ENCODE data around the gene TACC2.

The TACC2 gene

GRCh38 chr10:122286867-122287266 lies 297.9 kb downstream of the TACC2 start:
- no peak for DNase-seq

DNA sequence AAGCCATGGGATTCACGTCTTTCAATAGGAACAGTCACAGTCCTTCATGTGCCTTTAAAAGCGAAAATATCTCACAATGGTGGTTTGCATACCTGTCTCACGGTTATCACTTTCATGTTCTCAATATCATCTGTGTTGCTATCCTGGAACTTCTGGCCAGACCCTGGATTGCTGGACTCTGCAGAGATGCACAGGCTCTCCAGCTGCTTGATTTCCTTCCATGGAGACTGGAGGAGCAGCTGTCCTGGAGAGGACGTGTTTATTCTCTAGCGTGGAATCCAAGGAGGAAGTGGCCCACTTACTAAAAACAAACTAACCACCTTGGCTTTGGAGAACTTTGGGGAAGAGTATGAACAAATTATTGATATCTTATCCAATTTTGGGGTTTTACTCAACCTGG lies 298.6 kb downstream of the TACC2 start:
- DNase-seq, result no peak

DNA sequence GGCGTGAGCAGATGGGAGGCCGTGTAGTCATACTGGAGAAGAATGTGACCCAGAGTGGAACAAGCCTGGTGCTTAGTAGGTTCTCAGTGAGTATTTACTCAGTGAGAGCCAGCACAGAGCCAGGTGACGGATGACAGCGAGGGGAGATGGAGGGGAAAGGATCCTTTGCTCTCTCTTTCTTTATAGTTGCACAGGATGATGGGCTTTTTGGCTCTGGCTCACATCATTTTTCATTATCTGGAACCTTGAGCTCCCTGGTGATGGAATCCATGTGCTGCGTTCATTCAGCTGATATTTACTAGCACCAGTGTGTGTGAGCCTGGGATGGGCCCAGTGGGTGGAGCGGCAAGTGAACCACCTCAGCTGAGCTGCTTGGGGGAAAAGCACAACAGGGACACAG lies 299.3 kb downstream of the TACC2 start:
- DNase-seq, result no peak

DNA sequence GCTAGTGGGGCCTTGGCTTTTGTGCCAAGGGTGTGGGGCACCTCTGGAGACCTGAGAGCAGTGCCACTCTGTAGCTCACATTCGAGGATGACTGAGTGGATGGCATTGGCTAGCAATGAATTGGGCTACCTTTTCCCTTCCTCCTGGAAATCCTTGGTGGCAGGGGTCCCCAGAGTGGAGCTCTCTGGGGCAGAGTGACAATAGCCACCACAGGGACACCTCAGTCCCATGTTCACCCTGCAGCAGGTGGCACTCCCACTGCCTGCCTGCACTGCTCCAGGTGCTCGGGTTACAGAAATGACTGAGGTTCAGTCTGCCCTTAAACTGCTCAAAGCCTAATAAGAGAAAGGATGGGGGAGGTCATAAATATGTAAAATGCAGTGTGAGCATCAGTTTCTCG lies 300.0 kb downstream of the TACC2 start:
- DNase-seq, result no peak

DNA sequence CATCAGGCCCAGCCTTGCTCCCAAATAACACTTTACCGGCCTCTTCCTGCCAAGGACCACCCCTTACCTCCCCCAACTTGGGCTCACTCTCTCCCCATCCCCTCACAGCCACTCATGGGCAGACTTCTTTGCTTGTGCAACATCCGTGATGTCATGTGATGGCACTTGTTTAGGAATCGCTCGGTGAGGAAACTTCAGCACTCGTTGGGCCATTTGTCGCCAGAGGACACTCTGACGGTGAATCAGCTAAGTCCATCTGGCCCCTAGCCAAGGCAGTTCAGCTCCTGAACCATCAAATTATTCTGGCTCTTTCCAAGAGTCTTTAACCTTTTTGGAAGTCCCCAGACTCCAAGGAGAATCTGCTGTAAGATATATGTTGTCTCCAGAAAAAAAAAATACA lies 301.4 kb downstream of the TACC2 start:
- DNase-seq, result no peak

- DNase-seq, result no peak
Measured at GRCh38 chr10:122290833-122291532, 302.0 kb downstream of the TACC2 start.

GRCh38 chr10:122291739-122292138 lies 302.8 kb downstream of the TACC2 start:
- DNase-seq, result no peak

DNA sequence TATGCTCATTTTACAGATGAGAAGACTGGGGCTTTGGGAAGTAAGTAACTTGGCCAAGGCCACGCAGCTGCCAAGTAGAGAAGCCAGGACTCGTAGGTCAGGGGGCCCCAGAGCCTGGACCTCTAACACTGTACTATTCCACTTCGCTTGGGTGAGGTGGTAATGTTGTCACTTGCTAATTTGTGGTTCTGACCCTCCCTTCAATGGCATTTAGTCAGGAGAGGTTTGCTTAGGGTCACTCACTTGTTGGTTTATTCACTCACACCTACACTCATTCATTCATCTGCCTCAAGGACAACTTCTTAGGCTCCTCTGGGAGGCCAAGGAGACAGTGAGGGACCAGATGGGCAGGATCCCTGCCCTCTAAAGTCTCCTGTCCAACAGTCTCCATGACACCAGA lies 303.4 kb downstream of the TACC2 start:
- no peak for DNase-seq

- no peak for DNase-seq
Measured at GRCh38 chr10:122293156-122293960, 304.4 kb downstream of the TACC2 start.

- DNase-seq, result no peak
Measured at GRCh38 chr10:122293961-122294380, 305.0 kb downstream of the TACC2 start.

DNA sequence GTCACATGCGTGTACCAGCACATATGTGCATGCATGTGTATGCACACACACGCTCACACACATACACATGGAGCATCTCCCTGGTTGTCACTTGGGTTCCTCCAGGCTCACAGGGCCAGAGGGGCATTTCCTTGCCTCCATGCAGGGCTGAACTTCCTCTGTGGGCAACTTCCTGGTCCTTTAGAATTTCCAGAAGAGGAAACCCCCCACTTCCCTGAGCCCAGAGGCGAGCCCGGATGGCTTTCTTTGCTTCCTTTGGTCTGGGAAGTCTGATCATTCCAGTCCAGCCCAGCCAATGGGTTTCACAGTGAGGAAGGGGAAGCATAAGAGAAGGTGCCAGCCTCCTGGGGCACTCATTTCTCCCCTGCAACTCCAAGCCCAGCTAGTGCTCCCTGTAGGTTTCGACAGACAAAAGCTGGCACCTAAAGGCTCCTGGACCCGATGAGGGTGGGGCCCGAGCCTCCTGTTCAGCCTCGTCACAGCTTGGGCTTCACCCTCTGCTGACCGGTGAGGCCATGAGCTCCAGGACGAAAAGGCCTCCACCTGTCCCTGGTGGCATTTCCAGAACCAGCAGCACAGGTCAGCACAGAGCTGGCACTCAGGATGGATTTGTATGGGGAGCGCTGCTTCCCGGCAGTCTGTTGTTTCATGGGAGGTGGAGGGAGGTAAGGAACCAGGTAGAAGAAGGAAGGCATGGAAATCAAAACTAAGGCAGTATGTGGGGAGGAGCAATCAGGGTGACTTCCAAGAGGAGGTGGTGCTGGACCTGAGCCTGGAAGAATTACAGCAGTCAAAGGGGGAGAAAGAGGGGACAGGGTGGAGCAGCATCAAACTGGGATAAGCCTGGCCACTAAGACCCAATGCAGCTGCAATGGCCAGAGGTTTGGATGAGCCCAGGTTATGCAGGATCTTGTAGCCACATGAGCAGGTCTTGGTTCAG lies 305.8 kb downstream of the TACC2 start:
- DNase-seq, result no peak

DNA sequence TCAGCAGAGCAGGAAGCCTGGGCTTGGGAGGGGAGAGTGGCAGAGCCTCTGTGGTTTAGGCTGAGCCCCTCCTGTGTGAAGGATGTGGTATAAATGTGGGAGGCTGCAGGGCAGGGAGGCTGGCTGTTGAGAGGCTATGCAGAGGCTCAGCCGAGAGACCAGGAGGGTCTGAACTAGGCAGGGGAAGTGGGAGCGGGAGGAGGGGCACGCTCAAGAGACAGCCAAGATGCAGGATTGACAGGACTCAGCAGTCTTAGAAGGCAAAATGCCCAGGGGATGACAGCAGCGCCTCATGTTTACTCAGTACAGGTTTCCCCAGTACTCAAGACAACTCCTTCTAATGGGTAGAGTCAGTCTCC lies 306.5 kb downstream of the TACC2 start:
- DNase-seq, result no peak

GRCh38 chr10:122296363-122297120 lies 307.6 kb downstream of the TACC2 start:
- no peak for DNase-seq

DNA sequence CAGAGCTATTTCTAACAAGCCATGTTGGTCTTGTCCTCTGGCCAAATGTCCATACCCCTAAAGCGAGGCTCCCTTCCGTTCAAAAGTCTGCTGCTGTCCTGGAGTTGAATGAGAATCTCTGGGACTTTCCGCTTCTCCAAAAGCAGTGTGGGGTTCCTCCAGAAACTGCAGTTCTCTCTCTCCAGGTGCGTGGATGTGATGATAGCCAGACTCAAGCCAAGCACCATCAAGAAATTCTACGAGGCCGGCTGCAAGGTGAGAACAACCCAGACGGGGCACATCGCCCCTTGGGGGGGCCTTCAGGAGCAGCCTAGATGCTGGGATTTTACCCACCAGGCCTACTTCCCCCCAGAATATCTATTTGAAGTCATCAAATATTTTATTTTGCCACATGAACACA lies 308.6 kb downstream of the TACC2 start:
- no peak for DNase-seq

DNA sequence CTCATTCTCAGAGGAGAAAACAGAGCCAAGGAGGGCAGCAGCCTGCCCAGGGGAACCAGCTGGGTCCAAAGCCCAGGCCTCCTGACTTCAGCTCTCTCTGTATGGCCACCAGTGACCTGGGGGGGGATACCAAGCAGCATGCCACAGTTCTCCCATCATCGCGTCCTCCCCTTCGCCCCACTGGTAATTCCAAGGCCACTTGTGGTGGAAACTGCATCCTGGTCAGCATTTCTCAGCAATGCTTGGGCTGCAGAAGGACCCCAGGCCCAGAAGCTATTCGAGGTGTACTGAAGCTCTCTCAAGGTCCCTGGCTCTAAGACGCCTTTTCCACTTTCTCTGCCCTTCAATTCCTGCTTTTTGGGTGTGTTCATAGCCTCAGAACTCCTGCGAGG lies 309.2 kb downstream of the TACC2 start:
- DNase-seq, result no peak

DNA sequence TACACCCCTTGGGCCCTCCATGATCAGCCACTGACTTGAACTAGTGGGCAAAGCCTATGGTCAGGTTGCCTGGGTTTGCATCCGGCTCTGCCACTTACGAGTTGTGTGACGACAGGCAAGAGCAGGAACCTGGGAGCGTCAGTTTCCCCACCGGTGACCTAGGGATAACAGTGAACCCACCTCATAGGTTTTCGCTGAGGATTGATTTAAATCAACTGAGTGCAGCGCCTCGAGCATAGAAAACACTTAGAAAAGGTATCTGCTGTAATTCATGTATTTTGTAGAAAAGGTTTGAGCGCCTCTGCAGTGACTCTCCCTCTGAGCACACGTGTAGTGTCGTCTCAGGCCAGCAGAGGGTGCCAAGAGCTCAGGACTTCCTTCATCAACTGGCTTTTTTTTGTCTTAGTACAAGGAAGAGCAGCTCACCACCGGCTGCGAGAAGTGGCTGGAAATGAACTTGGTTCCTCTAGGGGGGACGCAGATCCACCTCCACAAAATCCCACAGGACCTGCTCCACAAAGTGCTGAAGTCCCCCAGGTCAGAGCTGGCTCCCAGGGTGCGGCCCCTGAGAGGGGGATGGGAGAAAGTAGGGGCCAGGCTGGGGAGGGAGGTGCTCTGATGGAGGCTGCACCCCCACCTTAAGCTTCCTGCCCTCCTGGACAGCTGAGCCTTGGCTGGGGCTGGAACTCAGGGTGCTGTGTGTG lies 309.8 kb downstream of the TACC2 start:
- peak; percentile 56 for DNase-seq

GRCh38 chr10:122299423-122300075 lies 310.6 kb downstream of the TACC2 start:
- DNase-seq, result no peak

GRCh38 chr10:122301055-122301810 lies 312.3 kb downstream of the TACC2 start:
- no peak for DNase-seq

- DNase-seq, result no peak
Measured at GRCh38 chr10:122301811-122302115, 312.8 kb downstream of the TACC2 start.

DNA sequence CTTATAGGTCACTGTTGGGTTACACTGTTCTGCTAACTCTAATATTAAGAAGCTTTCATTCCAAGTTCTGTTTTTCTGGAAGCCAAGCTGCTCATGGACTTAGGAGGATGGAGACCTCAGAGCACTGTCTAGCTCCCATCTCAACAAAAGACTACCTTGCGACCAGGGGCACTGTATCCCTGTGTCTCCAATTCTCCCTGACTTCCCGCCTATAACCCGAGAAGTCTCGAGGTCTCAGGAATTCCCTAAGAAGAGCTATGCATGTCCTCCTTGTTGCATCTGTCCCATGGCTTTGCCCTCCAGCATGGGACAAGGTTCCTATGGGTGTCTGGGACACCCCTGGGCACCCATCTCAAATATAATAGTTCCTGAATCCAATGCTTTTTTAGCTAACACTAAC lies 313.4 kb downstream of the TACC2 start:
- DNase-seq, result no peak
